IMR-90 (cell line): Measurements from ENCODE around the gene UBN1. TPM values are rescaled to one million over a fixed set of nuclear protein-coding genes. Genes with fewer than 3 reads are reported as not detected.

Experiments
- ATAC-seq: fragments of 200-7000 bp; cut with Tn5 transposase; 2 replicates; pipeline ENCODE4 v1.9.1; 2020; ENCODE audit warnings: low read depth, mild to moderate bottlenecking, moderate library complexity
- BruUV-seq: library from RNA; stranded (reverse); fragments of 400-500 nt; replicated peaks from 2 replicates; lab custom pipeline; 2021; lab: Mats Ljungman, UMichigan
- CTCF ChIA-PET: fragments of 300-600 bp; formaldehyde crosslinking; extraction: SDS; loops from one replicate; lab custom pipeline; 2021; ENCODE audit warnings: antibody characterized with exemption; lab: Yijun Ruan, JAX
- POLR2A ChIA-PET: fragments of 300-600 bp; sonication (Branson Sonifier 250); formaldehyde crosslinking; loops from one replicate; lab custom pipeline; 2022; ENCODE audit warnings: antibody characterized with exemption; ENCODE audit not compliant: unreplicated experiment; lab: Charles Lee
- DNase-seq: peaks from one replicate; pipeline ENCODE4 v3.0.0; 2013
- H2AFZ ChIP-seq: replicated peaks from 2 replicates; pipeline ENCODE3; 2013; ENCODE audit warnings: low read length, mild to moderate bottlenecking; ENCODE audit not compliant: poor library complexity
- H2AK5ac ChIP-seq: 2 replicates; pipeline ENCODE4 v1.6.1; 2013; ENCODE audit warnings: low read depth, low read length, inconsistent platforms
- H2AK9ac ChIP-seq: replicated peaks from 2 replicates; pipeline ENCODE3; 2013; ENCODE audit warnings: mild to moderate bottlenecking, low read depth, low read length, moderate library complexity; ENCODE audit not compliant: poor library complexity
- H2BK120ac ChIP-seq: 2 replicates; pipeline ENCODE4 v1.6.1; 2013; ENCODE audit warnings: low read depth, low read length, inconsistent platforms
- H2BK15ac ChIP-seq: 3 replicates; pipeline ENCODE4 v1.6.1; 2013; ENCODE audit warnings: low read depth, low read length, inconsistent platforms
- H2BK20ac ChIP-seq: 2 replicates; pipeline ENCODE4 v1.6.1; 2013; ENCODE audit warnings: low read depth, mild to moderate bottlenecking, inconsistent platforms, low read length, moderate library complexity
- H2BK5ac ChIP-seq: 2 replicates; pipeline ENCODE4 v1.6.1; 2013; ENCODE audit warnings: mild to moderate bottlenecking, low read depth, low read length, inconsistent platforms; ENCODE audit not compliant: poor library complexity, severe bottlenecking
- H3K14ac ChIP-seq: replicated peaks from 2 replicates; pipeline ENCODE4 v1.6.1; 2013; ENCODE audit warnings: low read depth, low read length, inconsistent platforms
- H3K18ac ChIP-seq: 2 replicates; pipeline ENCODE4 v1.6.1; 2013; ENCODE audit warnings: low read depth, low read length, control low read depth
- H3K23ac ChIP-seq: 2 replicates; pipeline ENCODE4 v1.6.1; 2013; ENCODE audit warnings: low read depth, low read length, inconsistent platforms
- H3K27ac ChIP-seq: 2 replicates; pipeline ENCODE4 v1.5.1; 2013; ENCODE audit warnings: mild to moderate bottlenecking, control low read depth, low read length; ENCODE audit not compliant: insufficient read depth
- H3K27me3 ChIP-seq: 2 replicates; pipeline ENCODE4 v1.6.1; 2013; ENCODE audit warnings: low read length; ENCODE audit not compliant: control insufficient read depth, insufficient read depth
- H3K36me3 ChIP-seq: 2 replicates; pipeline ENCODE4 v1.6.1; 2013; ENCODE audit warnings: low read length, mixed read lengths; ENCODE audit not compliant: control insufficient read depth, insufficient read depth
- H3K4ac ChIP-seq: 2 replicates; pipeline ENCODE4 v1.6.1; 2013; ENCODE audit warnings: low read depth, low read length, inconsistent platforms
- H3K4me1 ChIP-seq: 2 replicates; pipeline ENCODE4 v1.6.1; 2013; ENCODE audit warnings: low read length, mixed read lengths; ENCODE audit not compliant: control insufficient read depth, insufficient read depth
- H3K4me2 ChIP-seq: 2 replicates; pipeline ENCODE4 v1.6.1; 2013; ENCODE audit warnings: low read depth, mild to moderate bottlenecking, control low read depth, low read length, moderate library complexity
- H3K4me3 ChIP-seq: 2 replicates; pipeline ENCODE4 v1.5.1; 2013; ENCODE audit warnings: low read depth, mild to moderate bottlenecking, control low read depth, low read length, moderate library complexity; ENCODE audit not compliant: insufficient read depth
- H3K56ac ChIP-seq: 2 replicates; pipeline ENCODE4 v1.6.1; 2013; ENCODE audit warnings: low read length, inconsistent platforms; ENCODE audit not compliant: insufficient read depth; ENCODE audit errors: extremely low read depth
- H3K79me1 ChIP-seq, 2 experiments: 2 replicates each; pipeline ENCODE4 v1.6.1; 2013; ENCODE audit warnings: low read length in 2 of 2, inconsistent platforms in 1 of 2, low read depth in 1 of 2
- H3K9ac ChIP-seq: 2 replicates; pipeline ENCODE4 v1.6.1; 2013; ENCODE audit warnings: low read depth, low read length, control low read depth
- H3K9me1 ChIP-seq: 2 replicates; pipeline ENCODE4 v1.6.1; 2013; ENCODE audit warnings: low read length, inconsistent platforms; ENCODE audit not compliant: insufficient read depth
- H3K9me3 ChIP-seq: 2 replicates; pipeline ENCODE4 v1.6.1; 2013; ENCODE audit warnings: low read length; ENCODE audit not compliant: control insufficient read depth, insufficient read depth
- H4K20me1 ChIP-seq: 2 replicates; pipeline ENCODE4 v1.6.1; 2013; ENCODE audit warnings: low read length, inconsistent platforms; ENCODE audit not compliant: insufficient read depth
- H4K5ac ChIP-seq: 2 replicates; pipeline ENCODE4 v1.6.1; 2013; ENCODE audit warnings: mild to moderate bottlenecking, low read depth, low read length, control low read depth
- H4K8ac ChIP-seq, 2 experiments: 2 replicates each; pipeline ENCODE4 v1.6.1; 2013; ENCODE audit warnings: low read depth in 2 of 2, low read length in 2 of 2, control low read depth in 1 of 2, inconsistent platforms in 1 of 2
- H4K91ac ChIP-seq: 2 replicates; pipeline ENCODE4 v1.6.1; 2013; ENCODE audit warnings: low read depth, low read length, inconsistent platforms; ENCODE audit not compliant: insufficient read depth
- BHLHE40 ChIP-seq: fragments of 150-350 bp; IDR thresholded peaks from 2 replicates; pipeline ENCODE4 v1.6.1; 2016; ENCODE audit warnings: mild to moderate bottlenecking, low read depth, low read length
- CEBPB ChIP-seq: IDR thresholded peaks from 2 replicates; pipeline ENCODE4 v1.6.1; 2012; ENCODE audit warnings: low read depth, low read length, improper control_type of control experiment
- CHD1 ChIP-seq: IDR thresholded peaks from 2 replicates; pipeline ENCODE4 v1.6.1; 2012; ENCODE audit warnings: low read depth, low read length, improper control_type of control experiment
- FOS ChIP-seq: fragments of 150-350 bp; IDR thresholded peaks from 2 replicates; pipeline ENCODE4 v1.6.1; 2016; ENCODE audit warnings: low read depth, low read length
- MAFK ChIP-seq: IDR thresholded peaks from 2 replicates; pipeline ENCODE4 v1.6.1; 2012; ENCODE audit warnings: low read depth, low read length, improper control_type of control experiment
- MAZ ChIP-seq: IDR thresholded peaks from 2 replicates; pipeline ENCODE4 v1.6.1; 2012; ENCODE audit warnings: low read depth, mild to moderate bottlenecking, low read length, improper control_type of control experiment, moderate library complexity, borderline replicate concordance
- MXI1 ChIP-seq: IDR thresholded peaks from 2 replicates; pipeline ENCODE4 v1.6.1; 2012; ENCODE audit warnings: low read depth, mild to moderate bottlenecking, low read length, moderate library complexity, borderline replicate concordance
- NFE2L2 ChIP-seq: fragments of 150-350 bp; IDR thresholded peaks from 2 replicates; pipeline ENCODE4 v1.6.1; 2016; ENCODE audit warnings: low read depth, mild to moderate bottlenecking, low read length
- POLR2A ChIP-seq: IDR thresholded peaks from 2 replicates; pipeline ENCODE4 v1.6.1; 2012; ENCODE audit warnings: mild to moderate bottlenecking, low read depth, low read length
- RAD21 ChIP-seq: IDR thresholded peaks from 2 replicates; pipeline ENCODE4 v1.6.1; 2012; ENCODE audit warnings: low read length, improper control_type of control experiment
- RCOR1 ChIP-seq: IDR thresholded peaks from 2 replicates; pipeline ENCODE4 v1.6.1; 2012; ENCODE audit warnings: mild to moderate bottlenecking, low read length, improper control_type of control experiment; ENCODE audit not compliant: insufficient replicate concordance
- RFX5 ChIP-seq: IDR thresholded peaks from 2 replicates; pipeline ENCODE4 v1.8.0; 2012; ENCODE audit warnings: low read depth, mild to moderate bottlenecking, low read length, moderate library complexity
- SMC3 ChIP-seq: fragments of 150-350 bp; IDR thresholded peaks from 2 replicates; pipeline ENCODE4 v1.6.1; 2016; ENCODE audit warnings: low read depth, mild to moderate bottlenecking, antibody characterized with exemption, low read length, moderate library complexity
- WGBS, 2 experiments: methylation state at CpG; one replicate each; pipeline versions ENCODE4 v1.1.5 to v1.1.7; 2013; ENCODE audit warnings: missing lambda C conversion rate in 2 of 2; ENCODE audit not compliant: insufficient read length in 1 of 2; ENCODE audit errors: extremely low coverage in 2 of 2; 5-methylcytosine and 5-hydroxymethylcytosine counted together
- dilution Hi-C: fragments of 300-500 bp; cut with HindIII; formaldehyde crosslinking; loops from one replicate; pipeline ENCODE4 v1.14.3; 2018; ENCODE audit warnings: low sequenced_read_pairs; ENCODE audit not compliant: unreplicated experiment
- in situ Hi-C: fragments of 300-500 bp; cut with MboI; formaldehyde crosslinking; loops from 3 replicates; pipeline ENCODE4 v1.14.3; 2019; ENCODE audit warnings: low sequenced_read_pairs, inconsistent platforms, mixed read lengths
- intact Hi-C: fragments of 100-400 bp; cut with micrococcal nuclease; formaldehyde crosslinking; loops from 2 replicates; pipeline ENCODE4 v1.10.0; 2022
- polyA plus RNA-seq, 3 experiments: library from polyadenylated mRNA; depleted of rRNA; stranded (reverse); fragments of >200 nt; gene quantifications; 2 replicates each; pipeline ENCODE4 v1.2.3, GENCODE V29; 2012; ENCODE audit warnings: low replicate concordance in 1 of 3
- total RNA-seq: library from RNA; depleted of rRNA; stranded (reverse); fragments of >200 nt; gene quantifications from 2 replicates; pipeline ENCODE4 v1.2.3, GENCODE V29; 2012
- TF ChIP-seq, protein P1 (sequence below): fragments of 150-350 bp; IDR thresholded peaks from 2 replicates; pipeline ENCODE4 v1.6.1; 2017; ENCODE audit warnings: mild to moderate bottlenecking, antibody characterized with exemption, low read length, low read depth
- TF ChIP-seq, protein P2 (sequence below): conservative IDR thresholded peaks from 2 replicates; pipeline ENCODE4 v1.5.1; 2012; ENCODE audit warnings: mild to moderate bottlenecking, low read depth, low read length, improper control_type of control experiment

UBN1 gene
- total and polyA plus RNA-seq, 2 of the 4 experiments (the other 2 are of a cell fraction), result 5.7 to 16.3 TPM

DNA sequence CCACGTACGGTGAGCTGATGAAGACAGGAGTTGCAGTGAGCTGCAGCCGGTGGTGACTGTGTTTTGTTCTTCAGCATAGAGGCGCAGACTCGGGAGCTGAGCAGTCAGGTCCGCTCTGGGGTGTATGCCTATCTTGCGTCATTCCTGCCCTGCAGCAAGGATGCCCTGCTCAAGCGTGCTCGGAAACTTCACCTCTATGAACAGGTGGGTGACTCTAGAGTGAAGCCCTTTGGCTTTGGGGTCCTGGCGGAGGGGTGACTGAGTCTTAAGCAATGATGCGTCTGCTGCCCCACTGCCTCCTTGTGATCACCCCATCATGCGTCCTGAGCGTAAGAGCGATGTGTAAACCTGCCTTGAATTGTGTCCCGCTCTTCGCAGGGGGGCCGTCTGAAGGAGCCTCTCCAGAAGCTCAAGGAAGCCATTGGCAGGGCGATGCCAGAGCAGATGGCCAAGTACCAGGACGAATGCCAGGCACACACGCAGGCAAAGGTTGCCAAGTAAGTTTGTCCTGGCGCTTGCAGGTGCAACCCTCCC, 22.9 kb downstream of the UBN1 start:
- BruUV-seq, result no TSS peak
- no peak for DNase-seq
- H3K4me1 ChIP-seq, result no peaks in the 10 kb centered on the region
- peaks cover 41% of the 10 kb centered on the region for H4K20me1 ChIP-seq
- no peak overlapping the region for H4K91ac ChIP-seq
- no peak overlapping the region for H4K5ac ChIP-seq
- ChIA-PET POLR2A (no interaction called here), CTCF (no interaction called here)
- no peak overlapping the region for H3K23ac ChIP-seq
- no peak overlapping the region for H3K4ac ChIP-seq
- H3K56ac ChIP-seq, result no peak overlapping the region
- H2BK20ac ChIP-seq, result no peak overlapping the region
- H3K9me1 ChIP-seq, result no peaks in the 10 kb centered on the region
- no peak overlapping the region for H3K14ac ChIP-seq
- H2BK5ac ChIP-seq, result no peak overlapping the region
- 91% methylated on average over 17 of the region's 21 CpGs; no CpG with 5 or more reads in 1 of the 2 experiments for WGBS, 2 experiments
- no peak overlapping the region for H2BK15ac ChIP-seq
- H4K8ac ChIP-seq, result no peak overlapping the region
- H3K4me2 ChIP-seq, result no peak overlapping the region
- H2BK120ac ChIP-seq, result no peak overlapping the region
- intact Hi-C loops, result no loop called here
- H3K4me3 ChIP-seq, result no peak overlapping the region
- no peak for ATAC-seq
- TF ChIP-seq MAFK (no peak), NFE2L2 (no peak), RFX5 (no peak), MXI1 (no peak), BHLHE40 (no peak), RCOR1 (no peak), CEBPB (no peak), POLR2A (no peak), SMC3 (no peak), MAZ (no peak), FOS (no peak), RAD21 (no peak), CHD1 (no peak)
- TF ChIP-seq, protein P1, sequence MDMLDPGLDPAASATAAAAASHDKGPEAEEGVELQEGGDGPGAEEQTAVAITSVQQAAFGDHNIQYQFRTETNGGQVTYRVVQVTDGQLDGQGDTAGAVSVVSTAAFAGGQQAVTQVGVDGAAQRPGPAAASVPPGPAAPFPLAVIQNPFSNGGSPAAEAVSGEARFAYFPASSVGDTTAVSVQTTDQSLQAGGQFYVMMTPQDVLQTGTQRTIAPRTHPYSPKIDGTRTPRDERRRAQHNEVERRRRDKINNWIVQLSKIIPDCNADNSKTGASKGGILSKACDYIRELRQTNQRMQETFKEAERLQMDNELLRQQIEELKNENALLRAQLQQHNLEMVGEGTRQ, result no peak
- TF ChIP-seq, protein P2, sequence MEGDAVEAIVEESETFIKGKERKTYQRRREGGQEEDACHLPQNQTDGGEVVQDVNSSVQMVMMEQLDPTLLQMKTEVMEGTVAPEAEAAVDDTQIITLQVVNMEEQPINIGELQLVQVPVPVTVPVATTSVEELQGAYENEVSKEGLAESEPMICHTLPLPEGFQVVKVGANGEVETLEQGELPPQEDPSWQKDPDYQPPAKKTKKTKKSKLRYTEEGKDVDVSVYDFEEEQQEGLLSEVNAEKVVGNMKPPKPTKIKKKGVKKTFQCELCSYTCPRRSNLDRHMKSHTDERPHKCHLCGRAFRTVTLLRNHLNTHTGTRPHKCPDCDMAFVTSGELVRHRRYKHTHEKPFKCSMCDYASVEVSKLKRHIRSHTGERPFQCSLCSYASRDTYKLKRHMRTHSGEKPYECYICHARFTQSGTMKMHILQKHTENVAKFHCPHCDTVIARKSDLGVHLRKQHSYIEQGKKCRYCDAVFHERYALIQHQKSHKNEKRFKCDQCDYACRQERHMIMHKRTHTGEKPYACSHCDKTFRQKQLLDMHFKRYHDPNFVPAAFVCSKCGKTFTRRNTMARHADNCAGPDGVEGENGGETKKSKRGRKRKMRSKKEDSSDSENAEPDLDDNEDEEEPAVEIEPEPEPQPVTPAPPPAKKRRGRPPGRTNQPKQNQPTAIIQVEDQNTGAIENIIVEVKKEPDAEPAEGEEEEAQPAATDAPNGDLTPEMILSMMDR, result no peak
- peaks cover 62% of the 10 kb centered on the region for H3K36me3 ChIP-seq
- dilution Hi-C loops, result no loop called here
- H2AFZ ChIP-seq, result no peak overlapping the region
- H3K79me1 ChIP-seq, result peaks cover 17 to 61% of the 10 kb centered on the region in 2 experiments
- H3K18ac ChIP-seq, result no peak overlapping the region
- in situ Hi-C loops, result no loop called here
- H2AK9ac ChIP-seq, result peak overlapping the region; percentile 5
- H2AK5ac ChIP-seq, result no peak overlapping the region
- no peaks in the 10 kb centered on the region for H3K9me3 ChIP-seq
- H3K9ac ChIP-seq, result no peak overlapping the region
- no peaks in the 10 kb centered on the region for H3K27me3 ChIP-seq
- no peak overlapping the region for H3K27ac ChIP-seq
